Right kidney (tissue), 9 donors: ENCODE data around the gene STRAP.

Source experiments
- DNase-seq: peaks from one replicate; pipeline ENCODE4 v3.0.0-alpha.2; 2016
- long read RNA-seq, 8 donors: transcript quantifications; one replicate each; lab custom pipeline, GENCODE V29; 2026

The STRAP gene
- long read RNA-seq, donor 1, transcript STRAP-202 (10 exons, 1,866 nt) = major isoform, 52 of 83 reads
- long read RNA-seq, donor 1, partial matches to known transcripts = 27 of 83 reads
- long read RNA-seq, donor 1, other reads (novel, unspliced or antisense) = 0 of 83 reads
- long read RNA-seq, donor 2, transcript STRAP-202 (10 exons, 1,866 nt) = major isoform, 30 of 57 reads
- long read RNA-seq, donor 2, partial matches to known transcripts = 24 of 57 reads
- long read RNA-seq, donor 2, other reads (novel, unspliced or antisense) = 0 of 57 reads
- long read RNA-seq, donor 3, transcript STRAP-202 (10 exons, 1,866 nt) = major isoform, 22 of 38 reads
- long read RNA-seq, donor 3, partial matches to known transcripts = 11 of 38 reads
- long read RNA-seq, donor 3, other reads (novel, unspliced or antisense) = 0 of 38 reads
- long read RNA-seq, donor 4, transcript STRAP-202 (10 exons, 1,866 nt) = major isoform, 38 of 57 reads
- long read RNA-seq, donor 4, partial matches to known transcripts = 13 of 57 reads
- long read RNA-seq, donor 4, other reads (novel, unspliced or antisense) = 0 of 57 reads
- long read RNA-seq, donor 5, transcript STRAP-202 (10 exons, 1,866 nt) = major isoform, 56 of 68 reads
- long read RNA-seq, donor 5, partial matches to known transcripts = 9 of 68 reads
- long read RNA-seq, donor 5, other reads (novel, unspliced or antisense) = 0 of 68 reads
- long read RNA-seq, donor 6, transcript STRAP-202 (10 exons, 1,866 nt) = major isoform, 57 of 74 reads
- long read RNA-seq, donor 6, partial matches to known transcripts = 15 of 74 reads
- long read RNA-seq, donor 6, other reads (novel, unspliced or antisense) = 0 of 74 reads
- long read RNA-seq, donor 7, transcript STRAP-202 (10 exons, 1,866 nt) = major isoform, 85 of 100 reads
- long read RNA-seq, donor 7, partial matches to known transcripts = 11 of 100 reads
- long read RNA-seq, donor 7, other reads (novel, unspliced or antisense) = 0 of 100 reads
- long read RNA-seq, donor 8, transcript STRAP-202 (10 exons, 1,866 nt) = major isoform, 37 of 66 reads
- long read RNA-seq, donor 8, partial matches to known transcripts = 25 of 66 reads
- long read RNA-seq, donor 8, other reads (novel, unspliced or antisense) = 0 of 66 reads

- DNase-seq = peak; percentile 98
Measured at GRCh38 chr12:15882118-15882971, at the start of gene STRAP. TSS of gene STRAP (plus strand) at chr12:15882387. CDS start at chr12:15882708, 321 bp downstream.

- no peak for DNase-seq
Measured at GRCh38 chr12:15834575-15834974, 47.6 kb upstream of the STRAP start.

GRCh38 chr12:15837141-15837790 lies 44.9 kb upstream of the STRAP start:
- DNase-seq = no peak

GRCh38 chr12:15839041-15839440 lies 43.1 kb upstream of the STRAP start:
- no peak for DNase-seq

GRCh38 chr12:15839682-15840081 lies 42.5 kb upstream of the STRAP start:
- DNase-seq = no peak

- no peak for DNase-seq
Measured at GRCh38 chr12:15842108-15842507, 40.1 kb upstream of the STRAP start.

GRCh38 chr12:15846887-15847286 lies 35.3 kb upstream of the STRAP start:
- no peak for DNase-seq

- no peak for DNase-seq
Measured at GRCh38 chr12:15848606-15849005, 33.6 kb upstream of the STRAP start.

- DNase-seq = no peak
Measured at GRCh38 chr12:15851045-15851620, 31.1 kb upstream of the STRAP start.

- DNase-seq = no peak
Measured at GRCh38 chr12:15851919-15852318, 30.3 kb upstream of the STRAP start.

GRCh38 chr12:15852383-15852782 lies 29.8 kb upstream of the STRAP start:
- DNase-seq = no peak

GRCh38 chr12:15853877-15854276 lies 28.3 kb upstream of the STRAP start:
- no peak for DNase-seq

- DNase-seq = no peak
Measured at GRCh38 chr12:15854916-15855315, 27.3 kb upstream of the STRAP start.

- no peak for DNase-seq
Measured at GRCh38 chr12:15855646-15856045, 26.5 kb upstream of the STRAP start.

GRCh38 chr12:15856097-15856982 lies 25.8 kb upstream of the STRAP start:
- no peak for DNase-seq

- DNase-seq = no peak
Measured at GRCh38 chr12:15858353-15858752, 23.8 kb upstream of the STRAP start.

GRCh38 chr12:15859116-15859515 lies 23.1 kb upstream of the STRAP start:
- DNase-seq = no peak

- no peak for DNase-seq
Measured at GRCh38 chr12:15861404-15861803, 20.8 kb upstream of the STRAP start.

- no peak for DNase-seq
Measured at GRCh38 chr12:15862840-15863239, 19.3 kb upstream of the STRAP start.

GRCh38 chr12:15863372-15863771 lies 18.8 kb upstream of the STRAP start:
- DNase-seq = no peak
